Pancreas (tissue), 10 donors: ENCODE measurements around the gene PKNOX2. TPM values are rescaled to one million over a fixed set of nuclear protein-coding genes. Genes with fewer than 3 reads are reported as not detected.

Source experiments
- ATAC-seq, 4 donors: fragments of 200-7000 bp; cut with Tn5 transposase; one replicate each; pipeline versions ENCODE4 v1.8.0 to v1.9.1; 2020; ENCODE audit warnings: mild to moderate bottlenecking in 4 of 4, moderate library complexity in 4 of 4
- DNase-seq, 6 donors: peaks; one replicate each; pipeline ENCODE4 v3.0.0-alpha.2; 2020
- FAIRE-seq: peaks from 2 replicates; lab custom pipeline; 2012; peaks lifted over from hg19 to GRCh38; lab: Jason Lieb, UNC
- H3K27ac ChIP-seq, 4 donors: fragments of 200-600 bp; sonication (generic); 1 replicate in 3 of 4; 2 replicates in 1 of 4; pipeline versions ENCODE4 v1.5.0 to v1.8.0; 2020
- H3K27me3 ChIP-seq, 4 donors: fragments of 200-600 bp; one replicate each; pipeline ENCODE4 v1.8.0; 2021
- H3K36me3 ChIP-seq, 3 donors: fragments of 200-600 bp; sonication (generic) in 1 of 3; one replicate each; pipeline versions ENCODE4 v1.5.0 to v1.8.0; 2020 to 2021
- H3K4me1 ChIP-seq, 3 donors: fragments of 200-600 bp; one replicate each; pipeline ENCODE4 v1.8.0; 2021
- H3K4me3 ChIP-seq, 4 donors: fragments of 200-600 bp; sonication (generic) in 2 of 4; one replicate each; pipeline versions ENCODE4 v1.5.0 to v1.8.0; 2020 to 2021
- H3K9me3 ChIP-seq, 4 donors: fragments of 200-600 bp; one replicate each; pipeline ENCODE4 v1.8.0; 2021
- CTCF ChIP-seq, 4 donors: fragments of 200-600 bp; sonication (generic) in 3 of 4; IDR thresholded peaks; one replicate each; pipeline versions ENCODE4 v1.5.0 to v1.8.0; 2021; ENCODE audit warnings: antibody characterized with exemption in 4 of 4
- WGBS, 2 donors: extraction: QIAGEN DNeasy Blood & Tissue Kit; methylation state at CpG; one replicate each; pipeline ENCODE4 v1.1.7; 2013; 5-methylcytosine and 5-hydroxymethylcytosine counted together
- intact Hi-C, 3 donors: fragments of 100-400 bp; cut with DNase I; formaldehyde crosslinking; loops; one replicate each; pipeline versions ENCODE4 v1.11.1 to v1.14.2; 2022
- polyA plus RNA-seq, 2 donors: library from polyadenylated mRNA; stranded (reverse); fragments of 200-250 nt; gene quantifications; one replicate each; pipeline ENCODE4 v1.2.3, GENCODE V29; 2013
- total RNA-seq, 6 donors: library from RNA; stranded (reverse); fragmentation: NEBNext Ultra II Directional in 4 of 6; extraction: Animal tissue kit (Norgen Biotek cat#: 25700) in 4 of 6; gene quantifications; one replicate each; pipeline versions ENCODE4 v1.2.1 to v1.2.4, GENCODE V29; 2021 to 2023
- donor health status: healthy with polysubstance abuse.
- donor health status: DM: no; HTN: no; CAD: no; lungs with moderate emphysema.
- donor health status: DM: no; HTN: no; CAD: no.
- donor health status: control.
- donor health status: control.
- donor health status: Bipolar disorder and iron deficiency.
- donor health status: DM: yes; HTN: yes; CAD: no.
- donor health status: DM: no; HTN: no; CAD: no.
- donor health status: DM: no; HTN: no; CAD: no.
- donor health status: DM: yes; HTN: yes; CAD: no.

Gene PKNOX2
- total and polyA plus RNA-seq, 8 donors, result 3.4 to 8.1 (median 5.8) TPM

- Histone ChIP-seq H3K27ac (peak overlapping the region in 1 of 4 donors; percentile 5), H3K4me3 (no peak overlapping the region), H3K36me3 (no peaks in the 10 kb centered on the region), H3K9me3 (no peaks in the 10 kb centered on the region), H3K27me3 (no peaks in the 10 kb centered on the region), H3K4me1 (no peaks in the 10 kb centered on the region)
- no peak for FAIRE-seq
- intact Hi-C loops, result no loop called here
- ATAC-seq, result peak in 2 of 4 donors; percentile 36 to 43
- no peak for TF ChIP-seq CTCF (IDR thresholded peaks at IDR 0.05)
- WGBS, 2 donors, result 79 to 87% methylated on average over 17 of the region's 17 CpGs
- DNase-seq, result no peak
These were observed 149.9 kb downstream of the PKNOX2 start for GRCh38 chr11:125314276-125315078.

- Histone ChIP-seq H3K4me1 (no peaks in the 10 kb centered on the region), H3K27ac (peak overlapping the region in 2 of 4 donors; percentile 5 to 49), H3K36me3 (no peaks in the 10 kb centered on the region), H3K27me3 (no peaks in the 10 kb centered on the region), H3K4me3 (no peak overlapping the region), H3K9me3 (no peaks in the 10 kb centered on the region)
- FAIRE-seq (no peak), ATAC-seq (peak; percentile 30 to 82 (median 62)), DNase-seq (peak in 5 of 6 donors; percentile 27 to 83 (median 62))
- no peak for TF ChIP-seq CTCF (IDR thresholded peaks at IDR 0.05)
- intact Hi-C loops, result no loop called here
- WGBS, 2 donors, result 50 to 55% methylated on average over 7 of the region's 7 CpGs
These were observed 150.7 kb downstream of the PKNOX2 start for GRCh38 chr11:125315079-125315740.

- whole genome bisulfite sequencing, 2 donors, result 57 to 67% methylated on average over 2 of the region's 2 CpGs
- no peak for FAIRE-seq
These were observed 152.9 kb downstream of the PKNOX2 start for GRCh38 chr11:125317416-125317815.

GRCh38 chr11:125319649-125320048 lies 155.1 kb downstream of the PKNOX2 start:
- H3K9me3 ChIP-seq, result no peaks in the 10 kb centered on the region
- no peak overlapping the region for H3K4me3 ChIP-seq
- 74 to 83% methylated on average over 1 of the region's 1 CpG for WGBS, 2 donors
- no peaks in the 10 kb centered on the region for H3K4me1 ChIP-seq
- no peak for TF ChIP-seq CTCF (IDR thresholded peaks at IDR 0.05)
- no peak for FAIRE-seq
- no peak for DNase-seq
- no peak overlapping the region for H3K27ac ChIP-seq
- H3K27me3 ChIP-seq, result no peaks in the 10 kb centered on the region
- intact Hi-C loops, result no loop called here
- ATAC-seq, result no peak
- H3K36me3 ChIP-seq, result no peaks in the 10 kb centered on the region

More at GRCh38 chr11:125317416-125317815, 152.9 kb downstream of the PKNOX2 start:
- Histone ChIP-seq H3K27ac (no peak overlapping the region), H3K4me3 (no peak overlapping the region), H3K36me3 (no peaks in the 10 kb centered on the region), H3K27me3 (no peaks in the 10 kb centered on the region), H3K9me3 (no peaks in the 10 kb centered on the region), H3K4me1 (no peaks in the 10 kb centered on the region)
- intact Hi-C loops, result no loop called here
- no peak for ATAC-seq
- DNase-seq, result no peak
- no peak for TF ChIP-seq CTCF (IDR thresholded peaks at IDR 0.05)
